ENCODE data around the gene EPHB2. TPM values are rescaled to one million over a fixed set of nuclear protein-coding genes. Genes with fewer than 3 reads are reported as not detected.

Gene EPHB2
- total RNA-seq, 2 experiments from 2014 or later = not detected

GRCh38 chr1:22807340-22807739, 96.7 kb downstream of the EPHB2 start:
- intact Hi-C loops (cut with micrococcal nuclease) = no loop called here
- peaks cover 2% of the 10 kb centered on the region for H3K4me1 Mint-ChIP-seq (ENCODE audit: low read depth)
- no peaks in the 10 kb centered on the region for H3K36me3 Mint-ChIP-seq (ENCODE audit: low read depth)
- no peak for DNase-seq
- CTCF ChIA-PET = no interaction called here
- H3K9me3 Mint-ChIP-seq = no peaks in the 10 kb centered on the region
- H3K27ac Mint-ChIP-seq = no peak overlapping the region
- H3K4me3 Mint-ChIP-seq = no peak overlapping the region
- peaks cover 2% of the 10 kb centered on the region for H3K27me3 Mint-ChIP-seq (ENCODE audit: low read depth)

- H3K36me3 Mint-ChIP-seq (ENCODE audit: low read depth) = no peaks in the 10 kb centered on the region
- peaks cover 2% of the 10 kb centered on the region for H3K4me1 Mint-ChIP-seq (ENCODE audit: low read depth)
- no peak overlapping the region for H3K4me3 Mint-ChIP-seq
- no peaks in the 10 kb centered on the region for H3K9me3 Mint-ChIP-seq
- CTCF ChIA-PET = interaction anchor here (0.8 kb wide), 1 partner anchor 843 kb away, joined by 3 read pairs; no protein-coding TSS in a partner anchor
- intact Hi-C loops (cut with micrococcal nuclease) = no loop called here
- no peak for DNase-seq
- H3K27me3 Mint-ChIP-seq (ENCODE audit: low read depth) = peaks cover 2% of the 10 kb centered on the region
- no peak overlapping the region for H3K27ac Mint-ChIP-seq
Observed at GRCh38 chr1:22808186-22808675, 97.6 kb downstream of the EPHB2 start.

GRCh38 chr1:22808676-22809483, 98.2 kb downstream of the EPHB2 start:
- H3K4me3 Mint-ChIP-seq = no peak overlapping the region
- no peak for DNase-seq
- CTCF ChIA-PET = interaction anchor here (0.8 kb wide), 1 partner anchor 844 kb away, joined by 3 read pairs; no protein-coding TSS in a partner anchor
- H3K36me3 Mint-ChIP-seq (ENCODE audit: low read depth) = no peaks in the 10 kb centered on the region
- peaks cover 2% of the 10 kb centered on the region for H3K27me3 Mint-ChIP-seq (ENCODE audit: low read depth)
- no peak overlapping the region for H3K27ac Mint-ChIP-seq
- H3K4me1 Mint-ChIP-seq (ENCODE audit: low read depth) = peaks cover 2% of the 10 kb centered on the region
- H3K9me3 Mint-ChIP-seq = no peaks in the 10 kb centered on the region
- intact Hi-C loops (cut with micrococcal nuclease) = no loop called here

GRCh38 chr1:22809783-22810182, 99.1 kb downstream of the EPHB2 start:
- intact Hi-C loops (cut with micrococcal nuclease) = no loop called here
- CTCF ChIA-PET = no interaction called here
- Mint-ChIP-seq H3K9me3 (no peaks in the 10 kb centered on the region), H3K36me3 (ENCODE audit: low read depth) (no peaks in the 10 kb centered on the region), H3K4me1 (ENCODE audit: low read depth) (peaks cover 2% of the 10 kb centered on the region), H3K27ac (no peak overlapping the region), H3K4me3 (no peak overlapping the region), H3K27me3 (ENCODE audit: low read depth) (peaks cover 2% of the 10 kb centered on the region)
- no peak for DNase-seq

GRCh38 chr1:22810378-22810777, 99.7 kb downstream of the EPHB2 start:
- intact Hi-C loops (cut with micrococcal nuclease) = no loop called here
- no peaks in the 10 kb centered on the region for H3K9me3 Mint-ChIP-seq
- no peak for DNase-seq
- peaks cover 2% of the 10 kb centered on the region for H3K4me1 Mint-ChIP-seq (ENCODE audit: low read depth)
- no peaks in the 10 kb centered on the region for H3K27me3 Mint-ChIP-seq (ENCODE audit: low read depth)
- no peak overlapping the region for H3K4me3 Mint-ChIP-seq
- no peak overlapping the region for H3K27ac Mint-ChIP-seq
- CTCF ChIA-PET = interaction anchor here (0.5 kb wide), 1 partner anchor 135 kb away, joined by 5 read pairs; no protein-coding TSS in a partner anchor
- no peaks in the 10 kb centered on the region for H3K36me3 Mint-ChIP-seq (ENCODE audit: low read depth)

GRCh38 chr1:22812092-22812880, 101.6 kb downstream of the EPHB2 start:
- no peaks in the 10 kb centered on the region for H3K9me3 Mint-ChIP-seq
- no peak overlapping the region for H3K4me3 Mint-ChIP-seq
- intact Hi-C loops (cut with micrococcal nuclease) = no loop called here
- no peaks in the 10 kb centered on the region for H3K36me3 Mint-ChIP-seq (ENCODE audit: low read depth)
- H3K4me1 Mint-ChIP-seq (ENCODE audit: low read depth) = peaks cover 2% of the 10 kb centered on the region
- H3K27ac Mint-ChIP-seq = no peak overlapping the region
- DNase-seq = no peak
- no peaks in the 10 kb centered on the region for H3K27me3 Mint-ChIP-seq (ENCODE audit: low read depth)
- CTCF ChIA-PET = no interaction called here

- H3K27me3 Mint-ChIP-seq (ENCODE audit: low read depth) = no peaks in the 10 kb centered on the region
- intact Hi-C loops (cut with micrococcal nuclease) = no loop called here
- H3K36me3 Mint-ChIP-seq (ENCODE audit: low read depth) = no peaks in the 10 kb centered on the region
- DNase-seq = no peak
- no peak overlapping the region for H3K27ac Mint-ChIP-seq
- CTCF ChIA-PET = no interaction called here
- H3K9me3 Mint-ChIP-seq = no peaks in the 10 kb centered on the region
- H3K4me3 Mint-ChIP-seq = no peak overlapping the region
- H3K4me1 Mint-ChIP-seq (ENCODE audit: low read depth) = peaks cover 2% of the 10 kb centered on the region
Observed at GRCh38 chr1:22812993-22813790, 102.6 kb downstream of the EPHB2 start.

- H3K27ac Mint-ChIP-seq = no peak overlapping the region
- peaks cover 2% of the 10 kb centered on the region for H3K4me1 Mint-ChIP-seq (ENCODE audit: low read depth)
- intact Hi-C loops (cut with micrococcal nuclease) = no loop called here
- DNase-seq = no peak
- CTCF ChIA-PET = no interaction called here
- H3K4me3 Mint-ChIP-seq = no peak overlapping the region
- no peaks in the 10 kb centered on the region for H3K36me3 Mint-ChIP-seq (ENCODE audit: low read depth)
- H3K9me3 Mint-ChIP-seq = no peaks in the 10 kb centered on the region
- H3K27me3 Mint-ChIP-seq (ENCODE audit: low read depth) = no peaks in the 10 kb centered on the region
Observed at GRCh38 chr1:22814176-22815042, 103.8 kb downstream of the EPHB2 start.

GRCh38 chr1:22815043-22815365, 104.4 kb downstream of the EPHB2 start:
- no peaks in the 10 kb centered on the region for H3K36me3 Mint-ChIP-seq (ENCODE audit: low read depth)
- CTCF ChIA-PET = no interaction called here
- no peak for DNase-seq
- no peaks in the 10 kb centered on the region for H3K9me3 Mint-ChIP-seq
- peaks cover 2% of the 10 kb centered on the region for H3K4me1 Mint-ChIP-seq (ENCODE audit: low read depth)
- no peaks in the 10 kb centered on the region for H3K27me3 Mint-ChIP-seq (ENCODE audit: low read depth)
- intact Hi-C loops (cut with micrococcal nuclease) = no loop called here
- H3K4me3 Mint-ChIP-seq = no peak overlapping the region
- no peak overlapping the region for H3K27ac Mint-ChIP-seq

- H3K27ac Mint-ChIP-seq = no peak overlapping the region
- no peaks in the 10 kb centered on the region for H3K36me3 Mint-ChIP-seq (ENCODE audit: low read depth)
- no peaks in the 10 kb centered on the region for H3K9me3 Mint-ChIP-seq
- no peaks in the 10 kb centered on the region for H3K27me3 Mint-ChIP-seq (ENCODE audit: low read depth)
- DNase-seq = no peak
- no peak overlapping the region for H3K4me3 Mint-ChIP-seq
- intact Hi-C loops (cut with micrococcal nuclease) = no loop called here
- H3K4me1 Mint-ChIP-seq (ENCODE audit: low read depth) = peaks cover 2% of the 10 kb centered on the region
- CTCF ChIA-PET = no interaction called here
Observed at GRCh38 chr1:22815421-22816066, 104.9 kb downstream of the EPHB2 start.

GRCh38 chr1:22816067-22816775, 105.6 kb downstream of the EPHB2 start:
- no peaks in the 10 kb centered on the region for H3K9me3 Mint-ChIP-seq
- intact Hi-C loops (cut with micrococcal nuclease) = no loop called here
- no peaks in the 10 kb centered on the region for H3K4me1 Mint-ChIP-seq (ENCODE audit: low read depth)
- no peak overlapping the region for H3K27ac Mint-ChIP-seq
- DNase-seq = no peak
- CTCF ChIA-PET = no interaction called here
- H3K36me3 Mint-ChIP-seq (ENCODE audit: low read depth) = no peaks in the 10 kb centered on the region
- no peaks in the 10 kb centered on the region for H3K27me3 Mint-ChIP-seq (ENCODE audit: low read depth)
- H3K4me3 Mint-ChIP-seq = no peak overlapping the region

All from activated naive CD4-positive, alpha-beta T cell treated with anti-CD3 and anti-CD28 coated beads for 36 hours (primary cell).